ENCODE data around the gene MAP3K20. TPM values are rescaled to one million over a fixed set of nuclear protein-coding genes. Genes with fewer than 3 reads are reported as not detected.
A peak's percentile ranks its signal among the peaks of the same experiment; 100 is the strongest.

Gene MAP3K20
- total and polyA plus RNA-seq, 10 of the 15 experiments (the other 5 are each of a cell fraction or from before 2014, with no cell fraction given) = 0.04 to 5.6 (median 2.3) TPM

GRCh38 chr2:173027181-173028128, 48.2 kb upstream of the MAP3K20 start:
- peak; percentile 99 for FAIRE-seq
- no TSS peak for BruUV-seq (replicated peaks)
- H3K27ac ChIP-seq (ENCODE audit: control insufficient read depth, insufficient read depth) = no peak overlapping the region
- no peaks in the 10 kb centered on the region for H4K20me1 ChIP-seq (ENCODE audit: control insufficient read depth, insufficient read depth)
- no peak overlapping the region for H3K4me2 ChIP-seq (ENCODE audit: control insufficient read depth, insufficient read depth)
- RAD21 ChIA-PET (ENCODE audit: unreplicated experiment) = interaction anchor here (0.7 to 3.9 kb wide), 9 partner anchors 154 to 1314 kb away, joined by 3 to 42 read pairs (median 5); no protein-coding TSS in a partner anchor
- POLR2A ChIA-PET = no interaction called here
- H3K79me2 ChIP-seq (ENCODE audit: control insufficient read depth, insufficient read depth, low read length) = no peaks in the 10 kb centered on the region
- in situ Hi-C loops (cut with MboI) (loop anchor here (5.0 kb wide), 1 partner anchor 185 kb away; no protein-coding TSS in a partner anchor), intact Hi-C loops (cut with micrococcal nuclease; ENCODE audit: unreplicated experiment) (loop anchor here (1.0 to 10.0 kb wide), 4 partner anchors 183 to 1315 kb away; no protein-coding TSS in a partner anchor)
- ATAC-seq = peak; percentile 85
- peak; percentile 41 for DNase-seq (ENCODE audit: low read depth, low spot score)
- H3K4me1 ChIP-seq (ENCODE audit: control insufficient read depth, insufficient read depth, low read length) = no peaks in the 10 kb centered on the region
- CTCF ChIA-PET = interaction anchor here (0.6 to 6.9 kb wide), 40 partner anchors 10 to 1314 kb away, joined by 3 to 132 read pairs (median 5); no protein-coding TSS in a partner anchor
- WGBS (ENCODE audit: insufficient coverage, insufficient replicate concordance, low lambda C conversion rate, missing lambda C conversion rate) = 14% methylated on average over 8 of the region's 8 CpGs
- SMC1A ChIA-PET (ENCODE audit: uncharacterized antibody, unreplicated experiment) = interaction anchor here (0.7 to 5.9 kb wide), 13 partner anchors 11 to 548 kb away, joined by 3 to 62 read pairs (median 4); no protein-coding TSS in a partner anchor
- no peak overlapping the region for H3K9ac ChIP-seq (ENCODE audit: control insufficient read depth, insufficient read depth, low read length)
- peaks cover 0 to 2% of the 10 kb centered on the region in 2 experiments; a peak in 2 of 4 replicates for H3K27me3 ChIP-seq (replicated peaks in 1 of 2; ENCODE audit: control insufficient read depth in 2 of 2, insufficient read depth in 2 of 2, low read length in 1 of 2)
- no peak overlapping the region for H3K4me3 ChIP-seq
- H3K9me3 ChIP-seq (replicated peaks; ENCODE audit: control insufficient read depth, insufficient read depth, low read length) = no peaks in the 10 kb centered on the region
- no peak overlapping the region for H2AFZ ChIP-seq (ENCODE audit: control insufficient read depth, low read depth, low read length)
- H3K36me3 ChIP-seq (ENCODE audit: control insufficient read depth in 2 of 2, insufficient read depth in 2 of 2, low read length in 1 of 2) = no peaks in the 10 kb centered on the region
- TF ChIP-seq IRF4 (IDR thresholded peaks at IDR 0.05; ENCODE audit: low read depth, low read length) (0 out of 2 replicates have a peak, but pooled peaks have one; percentile 25), MTA2 (IDR thresholded peaks at IDR 0.05; ENCODE audit: low read depth) (no peak), YY1 (IDR thresholded peaks at IDR 0.05; ENCODE audit: low read depth, low read length) (peak; percentile 59; the same call in 1 of the 2 replicates), DPF2 (IDR thresholded peaks at IDR 0.05) (no peak), STAT1 (conservative IDR thresholded peaks at IDR 0.05) (no peak), TCF7 (IDR thresholded peaks at IDR 0.05; ENCODE audit: borderline replicate concordance) (no peak), CTCF (IDR thresholded peaks at IDR 0.05 in 2 of 3, conservative IDR thresholded peaks at IDR 0.05 in 1 of 3; ENCODE audit: control insufficient read depth in 2 of 3, extremely low read depth in 1 of 3, insufficient read depth in 1 of 3, low read depth in 3 of 3, low read length in 3 of 3) (peak; percentile 84 to 95 (median 92)), SMC3 (IDR thresholded peaks at IDR 0.05; ENCODE audit: borderline replicate concordance, low read length) (peak; percentile 88), BACH1 (IDR thresholded peaks at IDR 0.05; ENCODE audit: borderline replicate concordance) (no peak), POU2F2 (IDR thresholded peaks at IDR 0.05; ENCODE audit: borderline replicate concordance, low read depth, low read length) (peak; percentile 67; the same call in 1 of the 3 replicates), RELB (IDR thresholded peaks at IDR 0.05; ENCODE audit: low read depth) (no peak), USF2 (IDR thresholded peaks at IDR 0.05; ENCODE audit: borderline replicate concordance, low read depth, low read length) (no peak), NRF1 (conservative IDR thresholded peaks at IDR 0.05; ENCODE audit: low read depth, low read length) (no peak), EP300 (IDR thresholded peaks at IDR 0.05; ENCODE audit: borderline replicate concordance in 1 of 2, control insufficient read depth in 1 of 2, low read depth in 2 of 2, low read length in 2 of 2) (no peak), IRF3 (IDR thresholded peaks at IDR 0.05) (no peak), RAD21 (IDR thresholded peaks at IDR 0.05; ENCODE audit: insufficient read depth, low read depth, low read length) (peak; percentile 98)
